ENCODE results near the gene ZNF697.
"Not testable (repeated sequence)": the region's sequence is repeated elsewhere in the genome, so short reads cannot be mapped to it uniquely, and the experiment has no call there.

ZNF697 gene

DNA sequence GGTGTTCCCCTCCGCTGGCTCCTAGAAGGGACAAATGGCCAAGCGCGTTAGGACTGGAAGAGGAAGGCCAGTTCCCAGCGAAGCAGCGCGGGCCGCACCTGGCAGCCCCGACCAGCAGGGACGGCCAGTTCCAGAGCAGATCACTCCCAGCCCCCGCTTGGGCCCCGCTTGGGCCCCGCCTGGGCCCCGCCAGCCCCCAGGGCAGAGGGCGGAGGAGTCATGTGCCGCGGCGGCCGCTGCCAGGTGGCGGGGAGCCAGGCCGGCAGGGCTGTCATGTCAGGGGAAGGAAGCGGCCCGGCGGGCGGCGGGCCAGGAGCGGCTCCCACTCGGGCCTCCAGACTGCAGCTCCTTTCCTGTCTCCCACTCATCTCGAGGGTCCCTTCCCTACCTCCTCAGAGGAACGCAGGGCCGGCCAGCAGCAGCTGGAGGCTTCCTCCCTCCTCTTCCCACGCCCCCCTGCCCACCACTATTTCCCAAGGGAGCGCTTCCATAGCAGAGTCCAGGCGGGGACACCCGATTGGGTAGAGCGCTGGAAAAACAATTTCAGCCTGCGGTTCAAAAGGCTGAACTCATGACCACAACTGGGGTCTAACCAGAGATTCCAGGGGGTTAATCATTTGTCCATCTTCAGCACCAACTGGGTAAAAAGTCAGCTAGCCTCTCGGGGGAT, 16.5 kb downstream of the ZNF697 start:
- DNase-seq (ENCODE audit: low read depth in 3 of 3), result no peak

DNA sequence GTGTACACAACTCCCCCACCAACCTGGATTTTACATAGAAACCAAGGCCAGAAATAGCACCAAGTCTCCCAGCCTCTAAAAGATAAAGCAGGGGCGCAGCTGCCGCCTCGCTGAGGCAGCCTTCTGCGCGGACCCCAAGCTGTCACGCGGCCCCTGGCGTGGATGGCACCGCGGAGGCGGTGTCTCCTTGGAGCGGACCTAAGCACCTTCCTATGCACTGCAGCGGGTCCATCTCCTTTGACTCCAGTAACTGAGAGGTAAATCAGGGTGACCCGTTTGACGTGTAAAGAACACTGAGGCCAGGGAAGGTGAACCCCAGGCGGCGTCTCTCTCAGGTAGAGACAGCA, 17.0 kb downstream of the ZNF697 start:
- DNase-seq (ENCODE audit: low read depth in 3 of 3), result no peak

DNA sequence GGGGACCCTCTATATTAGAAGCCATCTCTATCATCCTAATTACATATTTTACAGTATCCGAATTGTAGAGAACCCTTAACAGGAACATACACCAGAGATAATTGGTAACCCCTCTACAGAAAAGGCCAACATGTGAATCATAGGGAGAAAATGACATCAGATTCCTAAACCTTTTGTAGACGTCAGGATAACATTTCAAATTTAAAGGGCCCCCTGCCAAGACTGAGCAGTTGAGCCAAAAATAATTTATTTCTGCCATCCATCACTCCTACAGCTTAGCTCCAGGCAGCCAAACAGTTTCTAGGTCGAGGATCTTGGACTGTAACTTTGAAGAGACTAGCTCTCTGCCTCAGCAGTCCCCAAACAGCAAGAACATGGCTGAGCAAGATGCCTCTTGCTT, 21.2 kb downstream of the ZNF697 start:
- no peak for DNase-seq (ENCODE audit: low read depth in 3 of 3)

DNA sequence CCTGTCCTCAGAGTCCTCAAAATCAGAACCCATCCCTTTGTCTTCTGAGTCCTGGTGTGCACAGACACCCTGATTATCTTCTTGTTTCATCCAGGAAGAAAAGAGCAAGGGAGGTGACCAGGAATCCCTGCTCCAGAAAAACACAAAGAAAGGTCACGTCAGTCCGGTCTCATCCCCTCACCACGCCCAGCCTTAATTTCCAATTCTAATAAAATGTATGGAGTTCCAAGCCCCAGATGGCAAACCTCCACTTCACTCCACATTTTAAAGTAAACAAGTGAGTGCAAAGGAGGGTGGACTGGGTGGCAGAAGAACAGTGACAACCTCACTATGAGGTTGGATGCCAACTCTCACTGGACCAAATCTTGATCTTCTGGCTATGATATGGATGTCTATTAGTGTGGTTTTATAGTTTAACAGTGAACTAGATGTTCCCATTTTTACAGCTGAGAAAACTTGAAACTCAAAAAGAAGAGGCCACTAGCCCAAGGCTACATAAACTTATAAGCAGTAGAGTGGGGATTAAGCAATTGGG, 22.0 kb downstream of the ZNF697 start:
- no peak for DNase-seq (ENCODE audit: low read depth in 3 of 3)

DNA sequence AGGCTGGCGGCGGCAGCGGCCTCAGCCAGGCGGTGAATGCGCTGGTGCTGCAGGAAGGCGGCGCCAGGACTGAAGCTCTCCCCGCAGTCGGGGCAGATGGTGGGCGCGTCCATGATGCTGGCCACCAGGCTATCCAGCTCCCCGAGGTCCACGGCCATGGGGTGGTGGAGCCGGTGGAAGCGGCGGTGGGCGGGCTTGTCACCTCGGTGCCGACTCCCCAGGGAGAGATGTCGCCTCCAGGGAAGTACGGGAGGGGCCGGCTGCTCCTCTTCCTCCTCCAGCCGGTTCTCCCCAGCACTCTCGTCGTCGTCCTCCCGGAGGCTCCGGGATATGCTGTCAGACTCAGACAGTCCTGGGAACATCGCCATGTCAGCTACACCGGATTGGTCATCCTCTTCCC, 24.4 kb downstream of the ZNF697 start:
- no peak for DNase-seq (ENCODE audit: low read depth in 3 of 3)

DNA sequence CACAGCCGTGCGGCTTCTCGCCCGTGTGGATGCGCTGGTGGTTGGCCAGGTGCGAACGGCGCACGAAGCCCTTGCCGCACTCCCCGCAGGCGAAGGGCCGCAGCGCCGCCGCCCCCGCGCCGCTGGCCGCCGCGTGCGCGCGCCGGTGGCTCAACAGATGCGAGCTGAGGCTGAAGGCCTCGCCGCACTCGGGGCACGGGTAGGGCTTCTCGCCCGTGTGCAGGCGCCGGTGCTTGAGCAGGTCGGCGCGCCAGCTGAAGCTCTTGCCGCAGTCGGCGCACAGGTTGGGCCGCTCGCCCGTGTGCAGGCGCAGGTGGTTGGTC, 24.9 kb downstream of the ZNF697 start:
- no peak for DNase-seq (ENCODE audit: low read depth in 3 of 3)

DNA sequence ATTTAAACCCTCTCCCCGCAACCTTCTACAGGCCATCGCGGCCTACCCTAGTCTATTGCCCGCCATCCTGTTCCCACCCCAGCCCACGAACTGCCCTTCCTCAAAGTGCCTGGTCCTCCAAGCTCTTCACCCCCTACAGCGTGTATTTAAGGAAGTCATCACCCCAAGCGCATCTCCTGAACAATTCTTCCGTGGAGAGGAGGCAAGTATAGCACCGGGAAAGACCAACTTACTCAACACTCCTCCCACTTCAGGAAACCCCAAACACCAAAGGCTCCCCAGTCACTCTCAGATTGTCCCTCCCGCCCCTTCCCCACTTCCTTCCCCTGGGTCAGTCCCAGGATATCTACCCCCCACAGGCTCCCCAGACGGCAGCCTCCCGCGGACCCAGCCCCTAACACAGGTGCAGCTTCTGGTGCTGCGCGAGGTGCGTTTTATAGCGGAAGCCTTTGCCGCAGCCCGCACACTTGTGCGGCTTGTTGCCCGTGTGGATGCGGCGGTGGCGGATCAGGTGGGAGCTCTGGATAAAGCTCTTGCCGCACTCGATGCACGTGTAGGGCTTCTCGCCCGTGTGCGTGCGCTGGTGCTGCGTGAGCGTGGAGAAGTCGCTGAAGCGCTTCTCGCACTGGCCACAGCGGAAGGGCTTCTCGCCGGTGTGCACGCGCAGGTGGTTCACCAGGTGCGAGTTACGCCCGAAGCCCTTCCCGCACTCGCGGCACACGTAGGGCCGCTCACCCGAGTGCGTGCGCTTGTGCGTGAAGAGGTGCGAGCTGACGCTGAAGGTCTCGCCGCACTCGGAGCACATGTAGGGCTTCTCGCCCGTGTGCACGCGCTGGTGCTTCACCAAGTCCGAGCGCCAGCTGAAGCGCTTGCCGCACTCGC, 25.5 kb downstream of the ZNF697 start:
- no peak for DNase-seq (ENCODE audit: low read depth in 3 of 3)

DNA sequence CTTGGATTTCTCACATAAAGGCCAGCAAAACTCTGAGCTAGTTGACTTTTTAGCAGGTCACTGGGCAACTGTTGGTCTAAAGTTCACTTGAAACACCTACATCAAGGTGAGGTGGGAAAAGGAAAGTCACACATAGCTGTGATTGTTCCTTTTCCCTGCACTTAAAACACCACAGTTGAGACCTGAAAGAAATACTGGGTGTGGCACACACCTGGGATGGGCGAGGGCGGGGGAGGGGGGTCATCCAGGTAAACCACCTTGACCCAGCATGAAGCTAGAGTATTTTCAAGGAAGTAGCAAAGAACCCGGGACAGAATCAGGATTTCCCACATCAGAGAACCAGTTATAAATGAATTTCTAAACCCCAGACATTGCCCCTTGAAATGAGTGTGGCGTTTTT, 26.4 kb downstream of the ZNF697 start:
- DNase-seq (ENCODE audit: low read depth in 3 of 3), result no peak

DNA sequence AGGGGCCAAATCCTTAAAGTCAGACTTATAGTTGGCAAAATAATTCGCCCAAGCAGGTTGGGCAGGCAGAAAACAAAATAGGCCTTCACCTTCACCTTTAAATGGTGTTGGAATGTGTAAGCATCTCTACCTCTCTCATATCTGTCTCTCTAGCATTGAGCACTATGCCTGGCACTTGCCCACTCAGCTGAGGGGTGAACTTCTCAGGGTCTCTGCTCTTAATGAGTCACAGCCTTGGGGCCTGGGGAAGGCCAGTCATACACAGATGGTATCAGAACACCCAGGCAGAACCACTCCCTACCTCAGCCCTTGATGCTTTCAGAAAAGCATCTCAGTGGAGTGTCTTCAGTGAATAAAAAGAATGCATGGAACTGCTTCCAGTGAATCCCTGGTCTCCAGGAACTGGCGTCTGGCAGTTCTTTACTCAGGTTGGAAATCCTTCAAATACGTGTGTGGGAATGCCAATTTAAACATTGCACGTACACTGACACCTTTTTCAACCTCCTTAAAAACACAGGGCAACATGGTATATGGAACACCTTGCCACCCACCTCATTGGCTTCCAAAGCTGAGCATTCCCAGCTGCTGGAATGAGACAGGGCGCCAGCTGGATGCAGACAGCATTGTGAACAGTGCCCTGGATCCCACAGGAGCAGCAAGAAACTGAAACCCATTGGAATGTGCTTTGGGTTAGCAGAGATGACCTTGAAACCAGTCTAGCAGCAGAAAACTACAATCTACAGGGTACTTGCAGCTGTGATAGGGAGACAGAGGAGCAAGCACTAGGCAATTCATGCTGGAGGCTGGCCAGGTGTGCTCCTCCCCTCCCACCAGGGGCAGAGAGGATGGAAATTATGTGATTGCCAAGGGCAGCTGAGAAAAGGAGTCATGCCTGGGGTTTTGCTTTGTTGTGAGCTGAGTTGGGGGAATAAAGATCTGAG, 30.0 kb downstream of the ZNF697 start:
- DNase-seq (ENCODE audit: low read depth in 3 of 3), result no peak

DNA sequence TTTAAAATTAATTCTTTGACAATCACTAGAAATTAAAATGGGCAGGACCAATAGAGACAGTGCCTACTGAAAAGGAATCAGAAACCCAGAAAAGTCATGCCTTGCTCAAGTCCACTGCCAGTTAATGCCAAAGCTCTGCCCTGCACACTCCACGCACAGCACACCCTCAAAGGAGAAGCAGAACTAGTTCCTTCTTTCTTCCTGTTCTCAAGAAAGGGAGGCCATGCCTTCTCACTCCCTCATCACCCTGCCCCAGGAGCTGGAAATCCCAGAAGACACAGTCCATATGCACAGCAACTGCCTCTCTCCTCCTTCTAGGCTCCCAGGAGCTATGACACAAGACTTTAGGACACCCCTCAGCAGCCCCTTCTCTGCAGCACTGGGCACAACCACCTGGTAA, 31.3 kb downstream of the ZNF697 start:
- not testable (repeated sequence) for DNase-seq (ENCODE audit: low read depth in 3 of 3)

DNA sequence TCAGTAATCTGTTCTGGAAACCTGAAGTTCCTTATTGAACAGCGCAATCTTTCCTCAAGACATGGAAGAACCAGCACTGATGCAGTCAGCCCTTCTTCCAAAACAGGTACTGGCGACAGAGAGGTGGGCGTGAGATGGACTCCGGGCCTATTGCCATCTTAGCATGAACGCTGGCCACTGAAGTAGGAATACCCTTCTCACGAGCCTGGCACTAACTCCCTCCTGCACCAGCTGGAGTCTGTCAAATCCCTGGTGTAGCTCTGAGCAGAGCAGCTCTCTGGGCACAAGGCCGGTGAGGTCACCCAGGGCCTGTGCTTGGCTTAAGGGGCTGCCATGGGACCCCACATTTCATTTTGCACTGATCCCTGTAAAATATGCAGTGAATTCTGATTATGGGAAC, 33.0 kb downstream of the ZNF697 start:
- not testable (repeated sequence) for DNase-seq (ENCODE audit: low read depth in 3 of 3)

DNA sequence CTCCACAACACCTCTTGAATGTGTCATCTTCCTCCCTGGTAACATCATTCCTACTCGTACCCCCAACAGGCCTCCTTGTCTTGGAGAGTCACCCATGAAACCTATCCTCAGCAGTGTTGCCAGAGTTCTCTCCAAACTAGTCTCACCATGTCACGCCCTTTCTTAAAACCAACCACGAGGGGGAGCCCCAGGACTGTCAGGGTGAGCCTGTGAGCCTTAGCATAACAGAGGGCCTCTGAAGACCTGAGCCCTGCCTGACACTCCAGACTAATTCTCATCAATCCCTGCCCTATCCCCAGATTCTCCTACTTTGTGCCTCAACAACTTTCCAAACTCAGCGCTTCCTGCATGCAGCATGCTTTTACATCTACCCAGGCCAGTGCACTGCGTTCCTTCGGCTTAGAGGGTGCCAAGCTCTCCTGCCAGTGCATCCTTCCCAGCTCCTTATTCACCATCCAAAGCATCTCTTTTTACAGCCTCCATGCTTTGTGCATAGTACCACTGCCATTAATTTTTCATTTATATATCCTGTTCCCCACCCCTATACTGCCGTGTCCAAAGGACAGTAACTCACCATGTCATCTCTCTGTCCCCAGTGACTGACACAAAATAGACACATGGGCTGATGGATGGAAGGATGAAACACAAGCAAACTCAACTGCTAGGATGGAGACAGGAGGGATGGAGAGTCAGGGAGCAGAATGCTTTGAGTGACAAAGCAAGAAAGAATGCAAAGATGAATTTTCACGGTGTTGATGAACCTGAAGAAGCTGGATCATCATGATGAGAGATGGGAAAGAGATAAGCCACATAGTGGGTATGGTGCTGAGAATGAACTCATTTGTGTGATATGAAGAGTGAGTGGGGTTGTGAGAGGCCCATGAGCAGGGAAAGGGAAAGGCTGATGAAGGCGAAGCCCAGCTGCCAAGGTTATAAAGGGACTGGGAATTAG, 34.0 kb downstream of the ZNF697 start:
- peak; percentile 26 to 65 (median 35) for DNase-seq (ENCODE audit: low read depth in 3 of 3)

DNA sequence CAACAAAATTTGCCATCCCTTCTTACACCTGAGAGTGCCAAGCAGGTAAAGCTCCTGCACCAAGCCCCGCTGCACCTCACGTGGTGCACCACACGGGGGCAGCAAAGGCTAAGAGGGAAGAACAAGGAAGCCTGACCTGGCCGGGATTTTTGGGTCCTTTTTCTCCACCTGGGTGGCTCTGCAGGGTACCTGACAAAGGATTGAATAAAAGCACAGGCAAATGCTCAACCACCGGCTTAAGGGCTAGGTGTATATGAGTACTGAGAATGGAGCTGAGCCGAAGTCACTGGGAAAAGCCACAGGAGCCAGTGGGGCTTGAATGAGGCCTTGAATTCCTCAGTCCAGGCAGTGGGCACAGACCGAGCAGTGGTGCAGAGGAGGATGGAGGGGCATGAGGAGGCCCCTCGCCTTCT, 36.4 kb downstream of the ZNF697 start:
- peak; percentile 16 to 72 (median 20) for DNase-seq (ENCODE audit: low read depth in 3 of 3)

DNA sequence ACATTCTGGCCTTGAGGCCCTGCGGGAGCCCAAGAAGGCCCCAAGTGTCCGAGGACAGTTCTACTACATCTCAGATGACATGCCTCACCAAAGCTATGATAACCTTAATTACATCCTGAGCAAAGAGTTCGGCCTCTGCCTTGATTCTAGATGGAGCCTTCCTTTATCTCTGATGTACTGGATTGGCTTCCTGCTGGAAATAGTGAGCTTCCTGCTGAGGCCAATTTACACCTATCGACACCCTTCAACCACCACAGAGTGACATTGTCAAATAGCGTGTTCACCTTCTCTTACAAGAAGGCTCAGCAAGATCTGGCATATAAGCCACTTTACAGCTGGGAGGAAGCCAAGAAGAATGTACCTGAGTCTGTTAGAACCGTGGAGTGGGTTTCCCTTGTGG, 39.2 kb downstream of the ZNF697 start:
- DNase-seq (ENCODE audit: low read depth in 3 of 3), result not testable (repeated sequence)

DNA sequence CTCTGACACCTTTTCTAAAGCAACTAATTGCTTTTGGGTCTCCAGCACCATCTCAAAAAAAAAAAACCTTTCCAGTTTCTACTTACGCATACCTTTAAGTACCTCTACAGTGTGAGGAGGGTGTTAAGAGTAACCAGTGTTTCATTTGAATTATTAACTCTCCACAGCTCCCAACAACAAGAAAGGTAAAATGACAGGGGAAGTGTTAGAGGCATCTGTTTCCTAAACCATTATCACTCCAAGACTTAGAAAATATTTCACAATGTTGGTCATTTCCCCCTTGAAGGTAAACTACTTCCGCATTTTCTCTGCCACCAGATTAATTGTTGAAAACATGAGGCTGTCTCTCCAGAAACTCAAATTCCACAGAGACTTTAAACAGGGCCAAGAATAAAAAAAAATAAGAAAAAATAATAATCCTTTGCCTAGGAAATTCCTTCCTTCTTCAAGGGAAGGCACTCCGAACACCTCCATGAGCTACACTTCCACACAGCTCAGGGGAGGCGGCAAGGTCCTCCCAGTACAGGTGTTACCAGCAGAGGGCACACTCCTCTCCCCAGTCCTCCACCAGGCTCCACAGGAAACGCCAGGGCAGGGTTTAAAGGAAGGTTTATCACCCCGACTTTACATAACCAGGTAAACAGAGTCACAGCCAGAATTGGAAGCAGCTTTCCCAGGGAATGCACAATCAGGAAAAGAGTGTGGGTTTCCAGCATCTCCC, 40.8 kb downstream of the ZNF697 start:
- DNase-seq (ENCODE audit: low read depth in 3 of 3), result not testable (repeated sequence)

DNA sequence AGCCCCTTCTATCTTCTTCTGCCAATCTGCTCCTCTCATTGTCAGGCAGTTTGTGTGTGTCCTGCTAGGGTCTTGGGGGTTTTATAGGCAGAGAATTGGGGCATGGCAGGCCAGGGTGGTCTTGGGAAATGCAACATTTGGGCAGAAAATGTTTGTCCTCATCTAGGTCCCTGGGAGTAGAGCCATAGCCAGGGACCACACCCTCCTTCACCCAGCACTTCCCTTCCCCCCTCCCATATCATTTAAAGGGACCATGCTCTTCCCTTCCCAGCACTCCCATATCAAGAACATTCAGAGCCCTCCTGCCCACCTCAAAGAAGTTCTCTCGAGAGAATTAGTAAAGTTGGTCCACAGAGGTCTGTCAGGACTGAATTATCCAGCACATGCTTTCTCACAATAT, 41.7 kb downstream of the ZNF697 start:
- DNase-seq (ENCODE audit: low read depth in 3 of 3), result no peak

DNA sequence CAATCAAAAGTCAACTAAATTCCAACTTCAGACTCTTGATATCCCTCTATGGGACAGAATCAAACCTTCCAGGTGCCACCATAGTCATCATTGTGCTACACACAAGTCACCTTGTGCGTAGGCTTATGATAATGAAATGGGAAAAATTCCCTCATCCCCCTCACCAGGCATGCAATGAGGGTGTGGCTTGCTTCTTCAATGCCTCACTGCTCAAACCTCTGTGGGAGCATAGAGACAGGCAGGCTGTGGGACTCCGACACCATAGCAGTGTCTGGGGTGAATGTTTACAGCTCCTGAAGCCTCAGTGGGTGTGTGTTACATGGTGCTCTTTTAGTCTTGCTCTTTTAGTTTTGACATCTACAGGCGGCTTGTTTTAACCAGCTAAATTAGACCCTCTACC, 42.4 kb downstream of the ZNF697 start:
- DNase-seq (ENCODE audit: low read depth in 3 of 3), result no peak

DNA sequence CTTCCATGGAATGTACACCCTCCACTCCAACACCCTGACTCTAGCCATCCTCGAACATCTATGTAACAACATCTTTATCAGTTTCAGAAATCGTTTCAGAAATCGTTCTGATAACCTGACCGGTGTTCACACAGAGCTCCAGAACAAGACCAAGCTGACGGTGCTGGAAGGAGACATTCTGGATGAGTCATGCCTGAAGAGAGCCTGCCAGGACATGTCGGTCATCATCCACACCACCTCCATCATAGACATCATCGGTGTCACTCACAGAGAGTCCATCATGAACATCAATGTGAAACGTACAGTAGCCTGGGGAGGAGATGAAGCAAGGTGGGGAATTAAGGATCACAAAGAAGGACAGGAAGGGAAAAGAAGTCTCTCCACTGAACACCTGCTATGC, 43.0 kb downstream of the ZNF697 start:
- DNase-seq (ENCODE audit: low read depth in 3 of 3), result not testable (repeated sequence)

DNA sequence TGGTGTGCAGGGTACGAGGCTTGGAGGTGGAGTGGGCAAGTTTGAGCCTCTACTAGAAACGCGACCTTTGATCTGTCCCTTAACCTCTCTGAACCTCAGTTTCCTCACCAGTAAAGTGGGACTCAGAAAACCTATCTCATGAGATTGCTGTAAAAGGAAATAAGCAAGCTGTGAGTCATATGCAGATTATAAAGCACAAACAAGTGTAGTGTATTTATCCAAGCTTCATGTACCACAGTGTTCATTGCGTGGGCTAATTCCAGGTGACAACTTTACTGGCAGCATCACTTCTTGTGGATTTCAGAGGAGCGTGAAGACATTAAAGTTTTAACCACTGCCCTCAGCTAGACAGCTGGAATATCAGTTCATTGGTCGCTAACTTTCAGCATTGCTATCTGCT, 44.4 kb downstream of the ZNF697 start:
- DNase-seq (ENCODE audit: low read depth in 3 of 3), result no peak

DNA sequence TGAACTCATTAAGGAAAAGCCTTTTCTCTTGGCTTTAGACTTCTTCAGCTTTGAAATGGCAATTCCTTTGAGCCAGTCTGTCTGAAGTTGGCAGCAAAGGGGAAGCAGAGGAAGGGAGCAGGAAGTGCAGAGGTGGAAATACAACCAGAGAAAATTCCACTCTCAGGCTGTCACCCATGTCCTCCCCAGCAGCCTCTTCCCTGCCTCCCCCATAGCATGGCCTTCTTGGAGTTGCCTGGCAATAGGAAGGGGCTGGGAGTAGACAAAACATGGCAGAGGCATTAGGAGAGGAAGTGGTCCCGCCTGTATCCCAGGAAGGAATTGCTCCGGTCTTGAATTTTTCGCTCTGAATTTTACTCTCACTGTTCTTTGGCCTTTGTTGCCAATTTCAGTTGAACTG, 44.8 kb downstream of the ZNF697 start:
- DNase-seq (ENCODE audit: low read depth in 3 of 3), result not testable (repeated sequence)
